OCI-LY7 (cell line): ENCODE data around the gene VHLL.

Source experiments
- EZH2phosphoT487 ChIP-seq: fragments of 200-600 bp; sonication (generic); IDR thresholded peaks from 2 replicates; pipeline ENCODE4 v1.6.1; 2018; ENCODE audit warnings: low read depth, borderline replicate concordance, mild to moderate bottlenecking, mixed run types, antibody characterized with exemption, low read length, moderate library complexity, mixed read lengths
- TF ChIP-seq, protein P1 (sequence below): fragments of 200-600 bp; sonication (generic); conservative IDR thresholded peaks from 2 replicates; pipeline ENCODE4 v1.5.1; 2014; ENCODE audit warnings: mild to moderate bottlenecking, antibody characterized with exemption, low read length, moderate library complexity, mixed read lengths

DNA sequence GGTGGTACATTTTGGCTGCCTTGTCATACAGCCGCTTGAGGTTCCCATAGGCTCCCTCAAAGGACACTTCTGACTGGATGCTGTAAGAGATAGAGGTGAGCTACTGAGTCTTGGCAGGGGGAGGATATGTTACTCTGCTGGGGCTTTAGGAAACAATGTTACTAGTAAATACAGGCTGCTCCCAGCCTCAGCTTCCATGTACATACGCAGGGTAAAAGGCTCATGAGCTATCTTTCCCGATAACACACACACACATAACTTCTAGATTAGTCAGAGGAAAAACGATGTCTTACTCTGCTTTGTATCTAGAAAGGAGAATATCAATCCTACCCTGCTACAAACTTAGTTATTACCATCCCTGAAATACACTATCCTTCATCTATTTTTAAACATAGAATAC lies 30.8 kb downstream of the VHLL start:
- TF ChIP-seq, protein P1, sequence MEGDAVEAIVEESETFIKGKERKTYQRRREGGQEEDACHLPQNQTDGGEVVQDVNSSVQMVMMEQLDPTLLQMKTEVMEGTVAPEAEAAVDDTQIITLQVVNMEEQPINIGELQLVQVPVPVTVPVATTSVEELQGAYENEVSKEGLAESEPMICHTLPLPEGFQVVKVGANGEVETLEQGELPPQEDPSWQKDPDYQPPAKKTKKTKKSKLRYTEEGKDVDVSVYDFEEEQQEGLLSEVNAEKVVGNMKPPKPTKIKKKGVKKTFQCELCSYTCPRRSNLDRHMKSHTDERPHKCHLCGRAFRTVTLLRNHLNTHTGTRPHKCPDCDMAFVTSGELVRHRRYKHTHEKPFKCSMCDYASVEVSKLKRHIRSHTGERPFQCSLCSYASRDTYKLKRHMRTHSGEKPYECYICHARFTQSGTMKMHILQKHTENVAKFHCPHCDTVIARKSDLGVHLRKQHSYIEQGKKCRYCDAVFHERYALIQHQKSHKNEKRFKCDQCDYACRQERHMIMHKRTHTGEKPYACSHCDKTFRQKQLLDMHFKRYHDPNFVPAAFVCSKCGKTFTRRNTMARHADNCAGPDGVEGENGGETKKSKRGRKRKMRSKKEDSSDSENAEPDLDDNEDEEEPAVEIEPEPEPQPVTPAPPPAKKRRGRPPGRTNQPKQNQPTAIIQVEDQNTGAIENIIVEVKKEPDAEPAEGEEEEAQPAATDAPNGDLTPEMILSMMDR: no peak
- no peak for TF ChIP-seq EZH2phosphoT487
